Peyer's patch (tissue), 4 donors: ENCODE data around the gene ARNT2. TPM values are rescaled to one million over a fixed set of nuclear protein-coding genes. Genes with fewer than 3 reads are reported as not detected.

ENCODE experiments used
- DNase-seq, 3 donors: peaks; one replicate each; pipeline ENCODE4 v3.0.0-alpha.2; 2017 to 2019
- H3K27ac ChIP-seq, 4 donors: fragments of 200-600 bp; sonication (generic); one replicate each; pipeline ENCODE4 v1.5.1; 2016 to 2019
- H3K27me3 ChIP-seq, 2 donors: fragments of 200-600 bp; sonication (generic); one replicate each; pipeline ENCODE4 v1.5.1; 2019
- H3K36me3 ChIP-seq, 3 donors: fragments of 200-600 bp; sonication (generic); one replicate each; pipeline ENCODE4 v1.5.1; 2016 to 2019
- H3K4me1 ChIP-seq, 4 donors: fragments of 200-600 bp; sonication (generic); one replicate each; pipeline ENCODE4 v1.5.1; 2016 to 2019
- H3K4me3 ChIP-seq, 4 donors: fragments of 200-600 bp; sonication (generic); 1 replicate in 3 of 4; 2 replicates in 1 of 4; pipeline ENCODE4 v1.5.1; 2016 to 2019; ENCODE audit warnings: mild to moderate bottlenecking in 1 of 4
- H3K9me3 ChIP-seq, 4 donors: fragments of 200-600 bp; sonication (generic); one replicate each; pipeline ENCODE4 v1.5.1; 2016 to 2019; ENCODE audit warnings: mild to moderate bottlenecking in 1 of 4
- CTCF ChIP-seq, 6 experiments: fragments of 450-650 bp in 4 of 6; fragments of 200-600 bp in 2 of 6; sonication (generic) in 1 of 6; IDR thresholded peaks; one replicate each; pipeline ENCODE4 v1.5.1; 2017 to 2019; ENCODE audit warnings: antibody characterized with exemption in 6 of 6, mild to moderate bottlenecking in 3 of 6, moderate library complexity in 1 of 6
- POLR2A ChIP-seq, 2 donors: fragments of 450-650 bp; IDR thresholded peaks; one replicate each; pipeline ENCODE4 v1.5.1; 2017; ENCODE audit warnings: antibody characterized with exemption in 2 of 2, mild to moderate bottlenecking in 2 of 2, moderate library complexity in 2 of 2
- total RNA-seq, 4 donors: library from RNA; depleted of rRNA; stranded (reverse); fragments of >200 nt; gene quantifications; one replicate each; pipeline ENCODE4 v1.1.0, GENCODE V29; 2016

ARNT2 gene
- total RNA-seq, 4 donors from 2014 or later = 2.5 to 10.3 (median 4.5) TPM

- H3K4me1 ChIP-seq = no peaks in the 10 kb centered on the region
- H3K36me3 ChIP-seq = no peaks in the 10 kb centered on the region
- no peak for DNase-seq
- no peak overlapping the region for H3K27ac ChIP-seq
- no peaks in the 10 kb centered on the region for H3K9me3 ChIP-seq
- TF ChIP-seq CTCF (IDR thresholded peaks at IDR 0.05) (no peak), POLR2A (IDR thresholded peaks at IDR 0.05) (no peak)
- no peak overlapping the region for H3K4me3 ChIP-seq
- H3K27me3 ChIP-seq = no peaks in the 10 kb centered on the region
Measured at GRCh38 chr15:80549654-80550053, 145.5 kb downstream of the ARNT2 start.

GRCh38 chr15:80550219-80550907 lies 146.2 kb downstream of the ARNT2 start:
- Histone ChIP-seq H3K27ac (no peak overlapping the region), H3K36me3 (no peaks in the 10 kb centered on the region), H3K9me3 (no peaks in the 10 kb centered on the region), H3K27me3 (no peaks in the 10 kb centered on the region), H3K4me1 (no peaks in the 10 kb centered on the region), H3K4me3 (no peak overlapping the region)
- no peak for TF ChIP-seq POLR2A (IDR thresholded peaks at IDR 0.05)
- no peak for TF ChIP-seq CTCF (IDR thresholded peaks at IDR 0.05)
- DNase-seq = no peak

DNA sequence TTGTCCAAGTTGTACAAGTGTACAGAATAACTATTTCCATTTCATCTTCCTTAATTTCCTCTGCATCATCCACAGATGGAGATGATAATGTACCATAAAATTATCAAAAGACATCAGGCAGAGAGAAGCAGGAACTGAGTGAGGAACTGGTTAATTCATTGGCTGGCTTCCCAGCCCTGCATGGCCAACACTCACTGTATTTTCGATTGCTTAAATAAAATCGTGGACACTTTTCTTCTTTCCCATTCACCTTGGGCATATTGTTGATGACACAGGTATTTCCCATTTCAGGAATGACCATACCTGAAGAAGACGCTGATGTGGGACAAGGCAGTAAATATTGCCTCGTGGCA lies 146.7 kb downstream of the ARNT2 start:
- no peaks in the 10 kb centered on the region for H3K36me3 ChIP-seq
- TF ChIP-seq POLR2A (IDR thresholded peaks at IDR 0.05) (no peak), CTCF (IDR thresholded peaks at IDR 0.05) (no peak)
- no peak overlapping the region for H3K27ac ChIP-seq
- H3K9me3 ChIP-seq = no peaks in the 10 kb centered on the region
- no peak for DNase-seq
- H3K4me3 ChIP-seq = no peak overlapping the region
- no peaks in the 10 kb centered on the region for H3K4me1 ChIP-seq
- H3K27me3 ChIP-seq = no peaks in the 10 kb centered on the region

DNA sequence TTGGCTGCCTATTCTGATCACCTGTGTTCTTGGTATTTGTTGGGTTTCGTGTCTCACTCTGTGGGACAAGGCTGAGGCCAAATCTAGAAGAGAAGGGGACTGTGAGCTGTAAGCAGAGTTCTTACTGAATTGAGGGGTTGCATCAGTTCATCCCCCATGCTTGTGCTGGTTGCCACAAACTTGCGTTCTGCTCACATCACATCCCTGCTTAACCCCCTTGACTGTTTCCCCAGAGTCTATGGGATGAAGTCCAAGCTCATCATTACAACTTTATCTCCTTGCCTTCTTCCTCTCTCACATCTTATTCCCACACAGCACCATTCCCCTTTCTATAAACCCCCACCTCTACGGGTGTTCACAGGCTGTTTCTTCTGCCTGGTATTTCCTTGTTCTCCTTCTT lies 147.2 kb downstream of the ARNT2 start:
- Histone ChIP-seq H3K9me3 (no peaks in the 10 kb centered on the region), H3K4me3 (no peak overlapping the region), H3K4me1 (no peaks in the 10 kb centered on the region), H3K27me3 (no peaks in the 10 kb centered on the region), H3K27ac (no peak overlapping the region), H3K36me3 (no peaks in the 10 kb centered on the region)
- DNase-seq = no peak
- TF ChIP-seq CTCF (IDR thresholded peaks at IDR 0.05) (no peak), POLR2A (IDR thresholded peaks at IDR 0.05) (no peak)

DNA sequence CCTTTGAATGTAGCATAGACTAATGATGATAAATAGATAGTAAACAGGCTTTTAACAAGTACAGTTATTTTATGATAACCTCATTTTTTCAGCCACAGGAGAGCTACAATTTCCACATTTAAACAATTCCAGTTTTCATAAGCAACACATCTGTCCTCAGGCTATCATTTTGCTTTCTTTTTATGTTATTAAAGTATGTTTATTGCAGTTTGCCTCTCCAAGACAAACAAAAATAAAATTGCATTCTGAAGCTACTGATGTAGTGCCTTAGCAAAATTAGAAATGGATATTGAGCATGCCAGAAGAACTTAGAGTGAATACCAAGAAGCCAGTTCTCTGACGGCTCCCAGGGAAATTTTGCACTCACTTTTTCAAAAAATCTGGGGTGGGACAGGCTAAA lies 150.4 kb downstream of the ARNT2 start:
- H3K36me3 ChIP-seq = no peaks in the 10 kb centered on the region
- no peak for DNase-seq
- H3K27ac ChIP-seq = no peak overlapping the region
- H3K4me3 ChIP-seq = no peak overlapping the region
- H3K27me3 ChIP-seq = no peaks in the 10 kb centered on the region
- no peaks in the 10 kb centered on the region for H3K9me3 ChIP-seq
- no peak for TF ChIP-seq CTCF (IDR thresholded peaks at IDR 0.05)
- TF ChIP-seq POLR2A (IDR thresholded peaks at IDR 0.05) = no peak
- no peaks in the 10 kb centered on the region for H3K4me1 ChIP-seq
